ENCODE results near the gene SZT2. TPM values are rescaled to one million over a fixed set of nuclear protein-coding genes. Genes with fewer than 3 reads are reported as not detected.

Gene SZT2
- total and polyA plus RNA-seq, 2 of the 13 experiments (the other 11 are each of a cell fraction or from before 2014, with no cell fraction given) = 8.0 to 8.8 TPM

DNA sequence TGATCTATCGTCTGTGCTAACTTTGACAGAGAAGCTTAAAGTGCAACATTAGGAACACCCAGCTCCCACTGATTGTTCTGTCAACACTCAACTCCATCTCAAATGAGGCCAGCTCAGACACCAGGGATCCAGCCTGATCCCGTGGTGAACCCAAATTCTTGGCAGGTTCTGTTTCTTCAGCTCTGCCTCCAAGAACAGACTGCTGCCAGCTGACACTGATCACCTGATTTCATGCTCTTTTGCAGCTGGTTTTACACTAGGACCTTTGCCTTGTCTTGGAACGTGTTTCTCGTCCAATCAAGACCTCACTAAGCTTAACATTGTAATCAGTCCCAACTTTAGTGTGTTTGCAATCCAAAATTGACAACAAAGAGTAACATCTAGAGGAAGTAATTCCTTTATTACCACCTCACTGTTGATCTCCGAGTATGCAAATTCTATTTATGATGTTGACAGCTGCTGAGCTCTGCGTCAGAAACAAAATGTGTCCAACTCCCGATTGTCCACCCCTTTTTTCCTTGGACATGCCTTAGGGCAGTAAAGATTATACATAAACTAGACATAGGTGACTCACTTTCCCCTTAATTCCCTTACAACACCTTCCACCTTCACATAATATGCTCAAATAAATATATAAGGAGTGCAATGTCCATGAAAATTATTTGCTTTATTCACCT lies 65.7 kb downstream of the SZT2 start (continued):
- TF ChIP-seq, protein P1, sequence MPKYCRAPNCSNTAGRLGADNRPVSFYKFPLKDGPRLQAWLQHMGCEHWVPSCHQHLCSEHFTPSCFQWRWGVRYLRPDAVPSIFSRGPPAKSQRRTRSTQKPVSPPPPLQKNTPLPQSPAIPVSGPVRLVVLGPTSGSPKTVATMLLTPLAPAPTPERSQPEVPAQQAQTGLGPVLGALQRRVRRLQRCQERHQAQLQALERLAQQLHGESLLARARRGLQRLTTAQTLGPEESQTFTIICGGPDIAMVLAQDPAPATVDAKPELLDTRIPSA (CRISPR knock-in tag; IDR thresholded peaks at IDR 0.05; ENCODE audit: borderline replicate concordance) = no peak
- no peak for TF ChIP-seq ZNF891 (CRISPR knock-in tag; IDR thresholded peaks at IDR 0.05)
- TF ChIP-seq CEBPZ (IDR thresholded peaks at IDR 0.05; ENCODE audit: low read length) = no peak
- TF ChIP-seq ZBTB2 (CRISPR knock-in tag; IDR thresholded peaks at IDR 0.05; ENCODE audit: low read depth) = no peak
- no peak for TF ChIP-seq ZNF441 (CRISPR knock-in tag; IDR thresholded peaks at IDR 0.05; ENCODE audit: borderline replicate concordance)
- no peak for TF ChIP-seq ZNF574 (CRISPR knock-in tag; IDR thresholded peaks at IDR 0.05)
- no peak for TF ChIP-seq ZNF124 (CRISPR knock-in tag; IDR thresholded peaks at IDR 0.05)
- TF ChIP-seq ZMAT5 (CRISPR knock-in tag; IDR thresholded peaks at IDR 0.05; ENCODE audit: borderline replicate concordance, low read depth) = no peak
- no peak for TF ChIP-seq ZNF569 (CRISPR knock-in tag; IDR thresholded peaks at IDR 0.05; ENCODE audit: borderline replicate concordance)
- TF ChIP-seq, protein P2, sequence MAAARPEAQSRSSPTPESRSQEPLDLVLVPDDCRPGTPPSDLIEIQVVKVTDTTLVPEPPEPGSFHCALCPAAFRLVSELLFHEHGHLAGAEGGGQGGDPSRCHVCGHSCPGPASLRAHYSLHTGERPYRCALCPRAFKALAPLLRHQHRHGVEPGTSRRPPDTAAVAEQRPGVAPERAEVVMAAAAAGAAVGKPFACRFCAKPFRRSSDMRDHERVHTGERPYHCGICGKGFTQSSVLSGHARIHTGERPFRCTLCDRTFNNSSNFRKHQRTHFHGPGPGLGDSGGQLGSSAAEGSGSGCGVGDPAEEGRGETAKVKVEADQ (CRISPR knock-in tag; IDR thresholded peaks at IDR 0.05; ENCODE audit: borderline replicate concordance) = no peak
- TF ChIP-seq RBFOX2 (IDR thresholded peaks at IDR 0.05; ENCODE audit: low read depth, low read length) = no peak
- TF ChIP-seq, protein P3, sequence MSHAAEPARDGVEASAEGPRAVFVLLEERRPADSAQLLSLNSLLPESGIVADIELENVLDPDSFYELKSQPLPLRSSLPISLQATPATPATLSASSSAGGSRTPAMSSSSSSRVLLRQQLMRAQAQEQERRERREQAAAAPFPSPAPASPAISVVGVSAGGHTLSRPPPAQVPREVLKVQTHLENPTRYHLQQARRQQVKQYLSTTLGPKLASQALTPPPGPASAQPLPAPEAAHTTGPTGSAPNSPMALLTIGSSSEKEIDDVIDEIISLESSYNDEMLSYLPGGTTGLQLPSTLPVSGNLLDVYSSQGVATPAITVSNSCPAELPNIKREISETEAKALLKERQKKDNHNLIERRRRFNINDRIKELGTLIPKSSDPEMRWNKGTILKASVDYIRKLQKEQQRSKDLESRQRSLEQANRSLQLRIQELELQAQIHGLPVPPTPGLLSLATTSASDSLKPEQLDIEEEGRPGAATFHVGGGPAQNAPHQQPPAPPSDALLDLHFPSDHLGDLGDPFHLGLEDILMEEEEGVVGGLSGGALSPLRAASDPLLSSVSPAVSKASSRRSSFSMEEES (CRISPR knock-in tag; IDR thresholded peaks at IDR 0.05) = no peak
